ENCODE measurements around the gene BRMS1L. TPM values are rescaled to one million over a fixed set of nuclear protein-coding genes. Genes with fewer than 3 reads are reported as not detected.

BRMS1L gene
- total RNA-seq, 2 experiments from 2014 or later, result 4.5 to 5.7 TPM

DNA sequence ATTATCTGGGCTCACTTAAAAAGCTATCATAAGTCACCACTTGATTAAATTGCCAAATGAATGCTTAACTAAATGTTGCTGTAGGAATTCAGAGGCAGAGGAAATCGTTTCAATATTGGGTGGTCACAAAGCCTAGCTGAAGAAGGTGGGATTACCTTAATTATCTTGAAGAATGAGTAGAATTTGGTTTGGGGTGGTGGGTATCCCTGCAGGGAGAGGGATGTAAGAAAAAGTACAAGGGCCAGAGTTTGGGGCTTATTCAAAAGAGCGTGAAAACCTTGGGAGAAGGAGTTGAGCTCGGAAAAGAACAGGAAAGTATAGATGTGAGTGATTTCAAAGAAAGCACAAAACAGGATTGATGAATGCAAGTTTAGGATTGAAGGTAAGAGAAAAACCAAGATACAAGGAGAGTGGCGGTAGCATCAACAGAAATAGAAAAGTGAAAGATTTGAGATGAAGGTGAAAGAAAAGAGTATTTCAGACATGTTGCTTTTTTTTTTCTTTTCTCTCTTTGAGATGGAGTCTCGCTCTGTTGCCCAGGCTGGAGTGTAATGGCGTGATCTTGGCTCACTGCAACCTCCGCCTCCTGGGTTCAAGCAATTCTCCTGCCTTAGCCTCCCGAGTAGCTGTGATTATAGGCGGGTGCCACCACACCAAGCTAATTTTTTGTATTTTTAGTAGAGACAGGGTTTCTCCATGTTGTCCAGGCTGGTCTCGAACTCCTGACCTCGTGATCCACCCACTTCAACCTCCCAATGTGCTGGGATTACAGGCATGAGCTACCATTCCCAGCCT is 1.7 kb downstream of the BRMS1L start:
- H3K9me3 ChIP-seq (ENCODE audit: low read length), result no peaks in the 10 kb centered on the region
- no peak overlapping the region for H3K27ac ChIP-seq (ENCODE audit: low read depth, low read length, poor library complexity, severe bottlenecking)
- peak overlapping the region; percentile 89 for H3K4me2 ChIP-seq (ENCODE audit: low read length)
- BruUV-seq (replicated peaks), result no TSS peak
- no peaks in the 10 kb centered on the region for H3K9me2 ChIP-seq (ENCODE audit: insufficient read depth, low read length)
- H3K79me2 ChIP-seq (ENCODE audit: insufficient read depth, low read depth, low read length), result peaks cover 12% of the 10 kb centered on the region; the same call in 1 of the 2 replicates
- ChIA-PET CTCF (ENCODE audit: unreplicated experiment) (no interaction called here), POLR2A (interaction anchor here (0.6 to 2.9 kb wide), 5 partner anchors 7 to 109 kb away, joined by 3 to 27 read pairs (median 17); partner anchors contain the start of gene RALGAPA1)
- H3K4me3 ChIP-seq (ENCODE audit: low read depth, low read length, poor library complexity, severe bottlenecking), result peak overlapping the region; percentile 90
- no peak overlapping the region for H2AFZ ChIP-seq (ENCODE audit: low read length)
- H3K36me3 ChIP-seq (ENCODE audit: insufficient read depth, low read length), result peaks cover 12% of the 10 kb centered on the region; the same call in 1 of the 2 replicates
- intact Hi-C loops (cut with micrococcal nuclease; ENCODE audit: unreplicated experiment), result no loop called here
- no peak for TF ChIP-seq EZH2phosphoT487 (IDR thresholded peaks at IDR 0.05; ENCODE audit: borderline replicate concordance, low read depth, low read length)
- TF ChIP-seq, protein P1, sequence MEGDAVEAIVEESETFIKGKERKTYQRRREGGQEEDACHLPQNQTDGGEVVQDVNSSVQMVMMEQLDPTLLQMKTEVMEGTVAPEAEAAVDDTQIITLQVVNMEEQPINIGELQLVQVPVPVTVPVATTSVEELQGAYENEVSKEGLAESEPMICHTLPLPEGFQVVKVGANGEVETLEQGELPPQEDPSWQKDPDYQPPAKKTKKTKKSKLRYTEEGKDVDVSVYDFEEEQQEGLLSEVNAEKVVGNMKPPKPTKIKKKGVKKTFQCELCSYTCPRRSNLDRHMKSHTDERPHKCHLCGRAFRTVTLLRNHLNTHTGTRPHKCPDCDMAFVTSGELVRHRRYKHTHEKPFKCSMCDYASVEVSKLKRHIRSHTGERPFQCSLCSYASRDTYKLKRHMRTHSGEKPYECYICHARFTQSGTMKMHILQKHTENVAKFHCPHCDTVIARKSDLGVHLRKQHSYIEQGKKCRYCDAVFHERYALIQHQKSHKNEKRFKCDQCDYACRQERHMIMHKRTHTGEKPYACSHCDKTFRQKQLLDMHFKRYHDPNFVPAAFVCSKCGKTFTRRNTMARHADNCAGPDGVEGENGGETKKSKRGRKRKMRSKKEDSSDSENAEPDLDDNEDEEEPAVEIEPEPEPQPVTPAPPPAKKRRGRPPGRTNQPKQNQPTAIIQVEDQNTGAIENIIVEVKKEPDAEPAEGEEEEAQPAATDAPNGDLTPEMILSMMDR (conservative IDR thresholded peaks at IDR 0.05; ENCODE audit: low read length), result no peak
- peaks cover 13% of the 10 kb centered on the region for H3K4me1 ChIP-seq (ENCODE audit: insufficient read depth, low read length, poor library complexity, severe bottlenecking)
- no peak for DNase-seq (ENCODE audit: low spot score)
- H4K20me1 ChIP-seq (ENCODE audit: insufficient read depth, low read length), result peaks cover 8% of the 10 kb centered on the region; the same call in 1 of the 2 replicates

DNA sequence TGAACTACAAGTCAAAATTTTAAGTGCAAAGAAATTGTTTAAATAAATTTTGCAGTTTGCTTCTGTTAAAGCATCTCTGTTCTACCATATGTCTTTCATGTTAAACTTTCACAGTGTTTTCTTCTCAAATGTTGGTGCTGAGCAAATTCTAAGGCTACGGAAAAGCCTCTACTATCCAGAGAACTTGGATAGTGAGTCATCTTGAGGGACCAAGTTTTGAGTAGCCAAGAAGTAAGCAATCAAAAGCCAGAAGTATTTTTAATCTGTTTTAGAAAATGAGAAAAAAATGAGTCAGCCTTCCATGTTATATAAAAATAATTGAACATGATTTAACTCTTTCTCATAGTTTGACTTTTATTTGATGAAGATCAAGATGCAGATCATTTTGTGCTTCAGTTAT is 3.3 kb downstream of the BRMS1L start:
- ChIA-PET POLR2A (no interaction called here), CTCF (ENCODE audit: unreplicated experiment) (no interaction called here)
- intact Hi-C loops (cut with micrococcal nuclease; ENCODE audit: unreplicated experiment), result no loop called here

More for the DNA sequence above, 3.3 kb downstream of the BRMS1L start:
- Histone ChIP-seq H3K4me2 (ENCODE audit: low read length) (no peak overlapping the region), H3K9me2 (ENCODE audit: insufficient read depth, low read length) (no peaks in the 10 kb centered on the region), H3K36me3 (ENCODE audit: insufficient read depth, low read length) (peaks cover 24% of the 10 kb centered on the region; the same call in 1 of the 2 replicates), H3K27ac (ENCODE audit: low read depth, low read length, poor library complexity, severe bottlenecking) (no peak overlapping the region), H2AFZ (ENCODE audit: low read length) (no peak overlapping the region), H3K4me3 (ENCODE audit: low read depth, low read length, poor library complexity, severe bottlenecking) (no peak overlapping the region), H3K79me2 (ENCODE audit: insufficient read depth, low read depth, low read length) (peaks cover 12% of the 10 kb centered on the region; the same call in 1 of the 2 replicates), H3K4me1 (ENCODE audit: insufficient read depth, low read length, poor library complexity, severe bottlenecking) (peaks cover 13% of the 10 kb centered on the region), H4K20me1 (ENCODE audit: insufficient read depth, low read length) (peaks cover 8% of the 10 kb centered on the region; the same call in 1 of the 2 replicates), H3K9me3 (ENCODE audit: low read length) (no peaks in the 10 kb centered on the region)
- TF ChIP-seq EZH2phosphoT487 (IDR thresholded peaks at IDR 0.05; ENCODE audit: borderline replicate concordance, low read depth, low read length), result no peak
- TF ChIP-seq, protein P1 (conservative IDR thresholded peaks at IDR 0.05; ENCODE audit: low read length), result no peak
- DNase-seq (ENCODE audit: low spot score), result no peak
- no TSS peak for BruUV-seq (replicated peaks)

All from OCI-LY7 (cell line).